ENCODE data around the gene OR10A4.

OR10A4 gene

DNA sequence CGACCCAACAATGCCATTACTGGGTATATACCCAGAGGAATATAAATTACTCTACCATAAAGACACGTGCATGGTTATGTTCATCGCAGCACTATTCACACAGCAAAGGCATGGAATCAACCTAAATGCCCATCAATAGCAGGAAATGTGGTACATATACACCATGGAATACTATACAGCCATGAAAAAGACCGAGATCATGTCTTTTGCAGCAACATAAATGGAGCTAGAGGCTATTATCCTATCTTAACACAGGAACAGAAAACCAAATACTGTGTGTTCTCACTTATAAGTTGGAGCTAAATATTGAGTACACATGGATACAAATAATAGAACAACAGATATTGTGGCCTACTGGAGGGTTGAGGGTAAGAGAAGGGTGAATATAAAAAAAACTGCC is 12.4 kb downstream of the OR10A4 start:
- no peaks in the 10 kb centered on the region for H3F3A ChIP-seq (ENCODE audit: insufficient read depth, low read length)
- no peaks in the 10 kb centered on the region for H3K36me3 ChIP-seq (replicated peaks; ENCODE audit: insufficient read depth, low read length)
- no peak overlapping the region for H3K4me2 ChIP-seq (ENCODE audit: low read depth, low read length)
- no peak overlapping the region for H3K27ac ChIP-seq (ENCODE audit: low read length)
- TF ChIP-seq EZH2phosphoT487 (IDR thresholded peaks at IDR 0.05; ENCODE audit: low read length) (no peak), EZH2 (optimal IDR thresholded peaks at IDR 0.05; ENCODE audit: low read depth, low read length) (no peak), CTCF (IDR thresholded peaks at IDR 0.05; ENCODE audit: low read length) (no peak)
- H3K9me2 ChIP-seq (replicated peaks; ENCODE audit: insufficient read depth, low read length): no peaks in the 10 kb centered on the region
- no peak overlapping the region for H2AFZ ChIP-seq (ENCODE audit: low read length)
- H3K9me3 ChIP-seq (replicated peaks; ENCODE audit: insufficient read depth, low read length): no peaks in the 10 kb centered on the region
- H3K27me3 ChIP-seq (replicated peaks; ENCODE audit: insufficient read depth, low read length): no peaks in the 10 kb centered on the region
- H3K9ac ChIP-seq (ENCODE audit: low read length): no peak overlapping the region
- H4K20me1 ChIP-seq (ENCODE audit: insufficient read depth, low read length): no peaks in the 10 kb centered on the region
- H3K79me2 ChIP-seq (ENCODE audit: low read length): no peaks in the 10 kb centered on the region
- no peak for DNase-seq
- H3K4me1 ChIP-seq (ENCODE audit: low read length): no peaks in the 10 kb centered on the region
- no peak overlapping the region for H3K4me3 ChIP-seq (ENCODE audit: low read length)

DNA sequence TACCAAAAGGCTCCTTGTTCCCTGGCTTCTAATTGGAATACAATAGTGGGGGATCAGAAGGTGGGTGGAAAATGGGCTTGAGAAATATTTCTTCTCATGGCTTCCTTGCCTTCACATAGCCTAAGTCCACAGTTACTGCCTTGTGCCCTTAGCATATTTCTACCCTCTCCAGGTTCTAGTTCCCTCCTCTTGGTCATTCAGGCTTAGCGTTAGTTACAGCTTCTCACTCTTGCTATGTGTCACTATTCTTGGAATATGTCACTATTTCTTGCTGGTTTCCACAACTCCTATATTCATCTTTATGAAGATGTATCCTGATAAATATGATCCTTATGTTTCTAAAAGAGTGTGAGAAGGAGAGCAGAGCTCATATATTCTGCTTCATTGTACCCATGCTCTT is 13.4 kb downstream of the OR10A4 start:
- DNase-seq: no peak
- Histone ChIP-seq H3K9ac (ENCODE audit: low read length) (no peak overlapping the region), H3K4me3 (ENCODE audit: low read length) (no peak overlapping the region), H3K4me2 (ENCODE audit: low read depth, low read length) (no peak overlapping the region), H3K27me3 (replicated peaks; ENCODE audit: insufficient read depth, low read length) (no peaks in the 10 kb centered on the region), H2AFZ (ENCODE audit: low read length) (no peak overlapping the region), H3K9me3 (replicated peaks; ENCODE audit: insufficient read depth, low read length) (no peaks in the 10 kb centered on the region), H3K27ac (ENCODE audit: low read length) (no peak overlapping the region), H3K79me2 (ENCODE audit: low read length) (no peaks in the 10 kb centered on the region), H4K20me1 (ENCODE audit: insufficient read depth, low read length) (no peaks in the 10 kb centered on the region), H3F3A (ENCODE audit: insufficient read depth, low read length) (no peaks in the 10 kb centered on the region), H3K36me3 (replicated peaks; ENCODE audit: insufficient read depth, low read length) (no peaks in the 10 kb centered on the region), H3K9me2 (replicated peaks; ENCODE audit: insufficient read depth, low read length) (no peaks in the 10 kb centered on the region), H3K4me1 (ENCODE audit: low read length) (peaks cover under 1% of the 10 kb centered on the region)
- TF ChIP-seq EZH2 (optimal IDR thresholded peaks at IDR 0.05; ENCODE audit: low read depth, low read length) (no peak), EZH2phosphoT487 (IDR thresholded peaks at IDR 0.05; ENCODE audit: low read length) (no peak), CTCF (IDR thresholded peaks at IDR 0.05; ENCODE audit: low read length) (no peak)

DNA sequence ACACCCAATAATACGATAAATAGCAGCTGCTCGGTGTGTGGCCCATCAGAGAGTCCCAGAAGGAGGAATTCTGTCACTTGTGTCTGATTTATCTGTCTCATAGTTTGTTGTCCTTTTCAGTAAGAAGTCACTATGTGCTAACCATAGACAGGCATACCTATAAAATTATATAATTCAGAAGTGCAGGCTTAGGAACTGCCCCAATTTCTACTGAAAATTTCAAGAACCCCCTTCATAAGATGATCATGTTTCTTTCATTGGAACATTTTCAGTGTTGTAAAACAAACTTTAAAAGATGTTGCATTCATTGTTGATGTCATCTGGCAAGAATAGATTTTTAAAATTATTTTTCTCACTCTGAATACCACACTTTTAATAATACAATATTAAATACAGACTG is 16.0 kb downstream of the OR10A4 start, which contains the start of gene OR2D2:
TSS of gene OR2D2 (minus strand) at position 101 of the 400 bp plus-strand sequence. CDS start at position 101, 0 bp downstream.
- Histone ChIP-seq H3K9ac (ENCODE audit: low read length) (no peak within 1 kb of the TSS), H3K4me2 (ENCODE audit: low read depth, low read length) (no peak within 1 kb of the TSS), H3K27ac (ENCODE audit: low read length) (no peak within 1 kb of the TSS), H3K4me3 (ENCODE audit: low read length) (no peak within 1 kb of the TSS), H3K27me3 (replicated peaks; ENCODE audit: insufficient read depth, low read length) (no peaks in the 10 kb centered on the region), H3K36me3 (replicated peaks; ENCODE audit: insufficient read depth, low read length) (no peaks in the 10 kb centered on the region), H4K20me1 (ENCODE audit: insufficient read depth, low read length) (no peaks in the 10 kb centered on the region), H3K4me1 (ENCODE audit: low read length) (peaks cover 6% of the 10 kb centered on the region), H3K79me2 (ENCODE audit: low read length) (no peaks in the 10 kb centered on the region), H2AFZ (ENCODE audit: low read length) (no peak within 1 kb of the TSS), H3K9me3 (replicated peaks; ENCODE audit: insufficient read depth, low read length) (no peaks in the 10 kb centered on the region), H3K9me2 (replicated peaks; ENCODE audit: insufficient read depth, low read length) (no peaks in the 10 kb centered on the region), H3F3A (ENCODE audit: insufficient read depth, low read length) (no peaks in the 10 kb centered on the region)
- no peak for DNase-seq
- no peak for TF ChIP-seq CTCF (IDR thresholded peaks at IDR 0.05; ENCODE audit: low read length)
- TF ChIP-seq EZH2phosphoT487 (IDR thresholded peaks at IDR 0.05; ENCODE audit: low read length): no peak
- no peak for TF ChIP-seq EZH2 (optimal IDR thresholded peaks at IDR 0.05; ENCODE audit: low read depth, low read length)
